HG03064 (cell line): ENCODE data around the gene PITPNC1.
"Not testable (repeated sequence)": the region's sequence is repeated elsewhere in the genome, so short reads cannot be mapped to it uniquely, and the experiment has no call there.

Experiments used
- ATAC-seq: cut with Tn5 transposase; IDR thresholded peaks from one replicate; pipeline ENCODE4 v1.9.1; 2021; ENCODE audit warnings: low read depth; ENCODE audit not compliant: unreplicated experiment

PITPNC1 gene

DNA sequence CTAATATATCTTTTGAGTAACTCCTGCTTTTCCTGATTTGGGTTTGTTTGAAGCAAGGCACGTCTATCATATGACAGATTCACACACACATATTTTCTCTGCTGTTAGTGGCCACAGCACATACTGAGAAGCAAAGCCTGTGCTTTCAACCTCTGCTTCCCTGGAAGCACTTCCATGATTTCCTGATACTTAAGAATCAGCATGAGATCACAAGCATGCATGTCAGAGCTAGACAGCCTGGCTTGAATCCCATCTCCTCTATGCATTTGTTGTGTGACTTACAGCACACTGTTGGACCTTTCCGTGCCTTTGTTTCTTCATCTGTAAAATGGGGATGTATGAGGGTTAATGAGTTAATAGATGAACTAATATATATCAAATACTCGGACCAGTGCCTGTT is 189.6 kb downstream of the PITPNC1 start:
- no peak for ATAC-seq

DNA sequence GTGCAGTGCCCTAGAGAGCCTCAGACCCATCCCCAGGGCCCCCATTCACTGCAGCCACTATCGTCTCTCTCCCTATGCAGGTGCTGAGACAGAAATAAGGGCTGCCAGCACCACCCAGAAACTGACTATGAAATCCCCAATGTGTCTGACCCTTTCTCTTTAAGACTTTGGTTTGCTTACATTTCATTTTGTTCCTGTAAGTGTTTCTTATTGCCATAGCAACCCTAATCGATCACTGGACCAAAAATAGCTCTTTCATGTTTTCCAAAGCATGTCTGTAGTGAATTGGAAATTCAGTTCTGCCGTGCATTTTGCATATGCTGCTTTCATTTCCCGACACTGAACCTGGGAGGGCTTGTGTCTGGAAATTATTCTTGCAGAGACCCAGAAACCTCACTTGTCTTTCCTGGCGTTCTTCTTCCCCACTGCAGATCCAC is 192.0 kb downstream of the PITPNC1 start:
- ATAC-seq: no peak

DNA sequence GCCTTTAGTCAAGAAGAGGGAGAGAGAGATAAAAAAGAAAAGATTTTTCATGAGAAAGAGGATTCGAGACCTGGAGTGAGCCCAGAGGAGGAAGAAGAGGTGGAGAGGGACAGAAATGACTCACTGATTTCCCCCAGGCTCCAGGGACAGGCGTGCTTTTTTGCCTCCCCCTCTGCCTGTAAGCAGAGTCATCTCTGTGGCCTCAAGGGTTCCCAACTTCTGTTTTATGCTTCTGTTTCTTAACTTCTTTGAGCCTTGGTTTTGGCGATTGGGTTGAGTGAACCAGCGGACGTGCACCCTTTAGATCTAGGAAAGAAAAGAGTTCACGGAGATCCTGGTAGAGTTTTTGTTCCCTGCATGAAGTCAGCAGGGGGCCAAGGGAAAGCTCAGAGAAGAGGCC is 192.8 kb downstream of the PITPNC1 start:
- ATAC-seq: no peak

DNA sequence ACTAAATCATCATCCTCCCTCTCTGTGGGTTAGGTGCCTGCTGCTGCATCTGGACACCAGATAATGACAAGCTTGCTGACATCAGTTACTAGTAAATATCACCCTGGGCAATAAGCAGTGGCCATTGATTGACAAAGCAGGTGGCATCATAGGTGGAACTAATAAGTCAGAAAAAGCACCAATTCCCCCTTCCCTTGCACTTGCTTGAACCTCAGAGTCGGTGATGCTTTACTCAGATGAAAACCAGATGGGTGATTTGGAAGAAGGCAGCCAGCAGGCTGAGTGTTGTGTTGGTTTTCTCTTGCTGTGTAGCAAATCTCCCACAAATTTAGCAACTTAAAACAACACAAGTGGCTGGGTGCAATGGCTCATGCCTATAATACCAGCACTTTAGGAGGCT is 193.7 kb downstream of the PITPNC1 start:
- ATAC-seq: no peak

DNA sequence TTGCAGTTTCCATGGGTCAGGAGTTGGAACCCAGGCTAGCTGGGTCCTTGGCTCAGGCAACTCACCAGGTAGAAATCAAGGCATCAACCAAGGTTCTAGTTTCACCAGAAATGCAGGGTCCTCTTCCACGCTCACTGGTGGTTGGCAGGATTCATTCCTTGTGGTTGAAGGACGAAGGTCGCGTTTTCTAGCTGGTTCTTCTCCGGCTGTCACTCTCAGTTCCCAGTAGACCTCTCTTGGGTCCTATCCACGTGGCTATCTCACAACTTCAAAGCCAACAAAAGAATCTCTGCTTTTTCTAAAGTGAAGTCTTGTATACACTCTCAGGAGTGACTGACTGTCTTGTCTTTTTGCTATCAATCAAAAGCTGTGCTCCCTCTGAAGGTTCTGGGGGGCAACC is 194.4 kb downstream of the PITPNC1 start:
- no peak for ATAC-seq

DNA sequence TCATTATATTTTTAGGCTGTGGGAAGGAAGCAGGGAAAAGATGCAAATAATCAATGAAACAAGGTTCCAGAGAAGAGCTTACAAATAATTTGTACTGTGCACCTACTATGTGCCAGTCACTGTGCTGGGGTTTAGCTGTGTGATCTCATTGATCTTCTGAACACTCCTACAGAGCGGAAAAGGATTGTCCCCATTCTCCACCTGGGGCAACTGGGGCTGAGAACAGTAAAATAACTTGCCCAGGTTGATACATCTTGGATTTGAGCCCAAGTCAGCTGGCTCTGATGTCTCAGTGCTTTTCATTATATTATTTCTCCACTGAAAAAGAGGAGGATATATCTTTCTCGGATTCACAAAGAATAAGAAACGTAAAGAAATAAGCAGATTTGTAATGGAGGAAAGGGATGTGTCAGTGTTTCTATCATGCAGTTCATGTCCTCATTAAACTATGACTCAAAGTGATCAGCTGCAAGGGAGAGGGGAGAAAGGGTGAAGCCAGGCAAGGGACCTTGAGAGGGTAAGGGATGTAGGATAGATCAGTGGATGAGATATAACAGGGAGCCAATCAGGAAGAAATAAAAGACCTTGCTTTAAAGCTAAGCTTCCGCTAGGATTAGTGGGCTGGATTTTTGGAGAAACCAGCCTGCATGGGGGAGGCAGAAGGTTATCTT is 197.0 kb downstream of the PITPNC1 start:
- no peak for ATAC-seq

DNA sequence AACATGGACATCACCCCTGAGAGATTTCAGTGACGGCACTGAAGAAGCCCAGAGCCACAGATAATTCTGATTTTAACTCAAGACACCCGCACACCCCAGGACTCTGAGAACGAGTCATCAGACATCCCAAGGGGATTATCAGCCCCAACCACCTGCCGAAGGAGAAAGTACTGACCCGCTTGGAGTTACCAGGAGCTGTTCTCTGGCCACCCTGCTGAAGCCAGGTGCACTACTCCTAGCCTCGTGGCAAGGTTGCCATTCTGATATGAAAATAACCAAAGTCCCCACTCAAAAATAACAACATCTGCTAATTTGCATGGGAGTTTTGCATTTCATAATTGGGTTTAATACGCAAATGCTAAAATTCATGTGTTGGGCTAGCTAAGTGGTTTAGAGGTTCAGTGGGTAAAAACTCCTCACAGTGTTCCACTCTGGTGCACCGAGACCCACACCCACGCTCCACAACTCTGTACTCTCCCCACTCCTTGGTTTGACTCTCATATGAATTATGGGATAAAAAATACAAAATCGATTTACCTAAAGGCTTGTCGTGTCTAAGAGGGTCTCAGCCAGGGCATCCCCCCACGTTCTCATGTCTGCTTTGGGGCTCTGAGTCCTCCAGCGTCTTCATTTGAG is 197.7 kb downstream of the PITPNC1 start:
- ATAC-seq: peak; percentile 40

DNA sequence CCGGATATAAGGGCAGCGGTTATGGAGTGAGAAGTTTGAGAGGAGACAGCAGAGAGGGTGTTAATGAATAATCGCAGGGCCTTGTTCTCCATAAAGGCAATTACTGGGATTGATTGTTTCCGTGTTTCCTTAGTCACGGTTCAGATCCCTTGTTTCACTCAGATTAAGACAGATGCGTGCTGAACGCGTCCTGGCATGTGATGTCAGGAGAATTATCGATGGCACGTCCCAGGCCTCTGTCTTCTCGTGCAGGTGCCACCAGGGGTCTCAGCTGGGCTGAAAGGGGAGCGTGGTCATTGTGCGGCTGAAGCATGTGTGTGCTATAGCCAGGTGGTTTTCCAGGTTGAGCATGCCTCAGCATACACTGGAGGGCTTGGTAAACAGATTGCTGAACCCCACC is 198.2 kb downstream of the PITPNC1 start:
- ATAC-seq: no peak

DNA sequence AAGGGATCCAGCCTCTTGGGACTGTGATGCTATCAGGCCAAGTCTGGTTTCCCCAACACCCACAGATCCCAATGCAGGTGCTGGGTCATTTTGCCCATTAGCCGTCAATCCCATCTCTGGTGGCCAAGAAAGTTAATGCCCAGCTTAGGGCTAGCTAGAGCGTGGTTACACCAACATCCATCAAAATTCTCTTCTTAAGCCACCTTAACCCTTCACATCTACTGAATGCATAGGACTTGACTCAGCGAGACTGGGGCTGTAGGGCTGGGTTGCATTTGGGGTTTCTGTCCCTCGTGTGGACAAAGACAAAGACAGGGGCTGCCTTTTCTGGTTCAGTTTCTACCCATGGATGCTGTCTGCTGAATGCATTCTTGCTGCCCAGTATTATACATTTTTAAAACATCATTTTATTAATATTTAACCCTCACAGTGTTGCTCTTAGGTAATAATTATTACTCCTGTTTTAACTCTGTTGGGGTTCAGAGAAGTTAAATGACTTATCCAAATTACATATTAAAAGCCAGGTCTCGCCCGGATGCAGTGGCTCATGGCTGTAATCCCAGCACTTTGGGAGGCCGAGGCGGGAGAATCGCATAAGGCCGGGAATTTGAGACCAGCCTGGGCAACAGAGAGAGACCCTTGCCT is 199.5 kb downstream of the PITPNC1 start:
- no peak for ATAC-seq

DNA sequence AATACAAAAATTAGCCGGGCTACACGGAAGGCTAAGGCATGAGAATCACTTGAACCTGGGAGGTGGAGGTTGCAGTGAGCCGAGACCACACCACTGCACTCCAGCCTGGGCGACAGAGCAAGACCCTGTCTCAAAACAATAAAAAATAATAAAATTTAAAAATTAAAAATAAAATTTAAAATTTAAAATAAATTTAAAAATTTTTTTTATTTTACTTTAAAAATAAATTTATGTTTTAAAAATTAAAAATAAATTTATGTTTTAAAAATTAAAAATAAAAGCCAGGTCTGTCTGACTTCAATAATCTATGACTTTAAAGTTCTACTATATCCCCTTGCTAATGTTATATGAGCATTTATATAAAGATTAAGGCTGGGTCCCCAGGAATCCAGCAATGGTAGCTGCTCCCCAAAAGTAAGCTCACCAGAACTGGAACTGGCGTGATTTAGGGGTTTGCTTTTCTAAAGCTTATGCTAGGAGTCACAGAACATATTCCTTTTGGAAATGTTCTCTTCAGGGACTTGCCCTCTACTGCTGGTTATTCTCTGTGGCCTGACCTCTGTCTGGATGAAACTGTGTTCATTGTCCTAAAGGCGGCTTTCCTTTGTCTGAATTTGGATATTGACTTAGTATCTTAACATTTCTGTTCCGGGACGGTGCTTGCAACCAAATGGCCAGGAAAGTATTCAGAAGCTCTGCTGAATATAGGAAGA is 200.5 kb downstream of the PITPNC1 start:
- no peak for ATAC-seq

DNA sequence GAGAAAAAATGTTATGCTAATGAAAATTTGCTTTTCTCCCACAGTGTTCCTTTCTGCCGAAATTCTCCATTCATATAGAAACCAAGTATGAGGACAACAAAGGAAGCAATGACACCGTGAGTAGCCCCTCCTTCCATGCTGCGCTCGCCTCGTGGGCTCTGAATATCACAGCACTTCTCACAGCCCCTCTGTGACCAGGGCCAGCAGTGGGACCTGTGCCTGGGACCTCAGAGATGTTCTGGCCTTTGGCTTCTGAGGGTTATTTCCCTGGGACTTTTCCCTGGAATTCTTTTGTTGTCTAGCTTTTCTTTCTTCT is 201.0 kb downstream of the PITPNC1 start:
- ATAC-seq: no peak

DNA sequence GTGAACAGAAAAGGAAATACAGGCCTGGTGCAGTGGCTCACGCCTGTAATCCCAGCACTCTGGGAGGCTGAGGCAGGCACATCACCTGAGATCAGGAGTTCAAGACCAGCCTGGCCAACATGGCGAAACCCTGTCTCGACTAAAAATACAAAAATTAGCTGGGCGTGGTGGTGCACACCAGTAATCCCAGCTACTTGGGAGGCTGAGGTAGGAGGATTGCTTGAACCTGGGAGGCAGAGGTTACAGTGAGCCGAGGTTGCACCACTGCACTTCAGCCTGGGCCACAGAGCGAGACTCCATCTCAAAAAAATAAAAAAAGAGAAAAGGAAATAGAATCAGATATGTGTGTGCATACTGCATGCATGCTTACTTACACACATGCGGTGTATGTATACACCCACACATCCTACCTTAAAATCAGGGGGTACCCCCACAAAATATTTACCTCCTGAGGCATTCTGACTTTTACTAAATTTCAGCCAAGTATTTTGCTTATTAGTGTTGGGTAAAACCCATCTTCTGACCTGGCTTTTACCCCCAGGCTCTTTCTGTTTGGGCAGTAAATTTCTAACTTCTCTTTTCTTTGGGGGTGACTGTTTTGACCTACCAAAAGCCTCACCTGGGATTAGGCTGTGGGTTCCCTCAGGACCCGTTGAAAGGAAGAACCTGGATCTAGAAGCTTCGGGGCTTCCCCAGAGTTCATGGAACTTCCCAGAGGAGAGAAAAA is 201.8 kb downstream of the PITPNC1 start:
- not testable (repeated sequence) for ATAC-seq

DNA sequence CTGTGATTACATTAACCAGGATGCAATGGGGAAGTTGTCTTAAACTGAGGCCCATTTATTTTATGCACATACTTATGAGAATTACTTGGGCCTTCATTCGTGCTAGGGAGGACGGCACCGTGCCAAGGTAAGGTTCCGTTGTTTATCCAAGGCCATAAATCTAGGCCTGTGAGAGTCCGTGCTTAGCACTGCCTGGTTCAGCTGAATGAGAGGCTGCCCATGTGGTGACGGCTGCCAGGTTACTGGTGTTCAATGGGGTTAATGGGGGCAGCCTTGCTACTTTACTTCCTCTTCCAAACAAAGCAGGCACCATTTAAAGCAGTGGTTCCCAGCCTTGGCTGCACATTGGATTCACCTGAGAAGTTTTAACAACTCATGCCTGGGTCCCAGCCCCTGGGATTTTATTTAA is 205.6 kb downstream of the PITPNC1 start:
- ATAC-seq: no peak

DNA sequence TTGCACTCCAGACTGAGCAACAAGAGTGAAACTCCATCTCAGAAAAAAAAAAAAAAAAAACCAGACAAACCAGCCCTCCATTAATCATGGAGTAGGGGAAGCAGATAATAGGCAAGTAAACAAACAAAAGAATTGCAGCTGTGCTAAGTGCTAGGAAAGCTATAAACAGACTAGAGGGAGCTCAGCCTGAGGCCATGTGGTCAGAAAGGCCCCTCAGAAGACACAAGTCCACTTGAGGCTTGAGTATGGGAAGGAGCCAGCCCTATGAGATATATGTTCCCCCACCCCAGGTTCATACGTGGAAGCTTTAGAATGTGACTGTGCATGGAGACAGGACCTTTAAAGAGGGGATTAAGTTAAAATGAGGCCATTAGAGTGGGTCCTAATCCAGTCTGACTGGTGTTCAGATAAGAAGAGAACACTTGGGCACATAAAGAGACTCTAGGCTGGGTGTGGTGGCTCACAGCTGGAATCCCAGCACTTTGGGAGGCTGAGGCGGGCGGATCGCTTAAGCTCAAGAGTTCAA is 208.1 kb downstream of the PITPNC1 start:
- ATAC-seq: no peak

DNA sequence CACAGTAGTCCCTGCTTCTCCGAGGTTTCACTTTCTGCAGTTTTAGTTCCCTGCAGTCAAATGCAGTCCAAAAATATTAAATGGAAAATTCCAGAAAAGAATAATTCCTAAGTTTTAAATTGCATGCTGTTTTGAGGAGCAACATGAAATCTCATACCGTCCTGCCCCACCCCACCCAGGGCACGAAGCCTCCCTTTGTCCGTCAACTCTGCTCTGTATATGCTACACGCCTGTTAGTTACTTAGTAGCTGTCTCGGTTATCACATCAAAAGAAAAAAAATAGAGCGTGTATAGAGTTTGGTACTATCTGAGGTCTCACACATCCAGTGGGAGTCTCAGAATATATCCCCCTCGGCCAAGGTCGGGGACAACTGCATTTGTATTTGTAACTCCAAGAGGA is 211.2 kb downstream of the PITPNC1 start:
- no peak for ATAC-seq

DNA sequence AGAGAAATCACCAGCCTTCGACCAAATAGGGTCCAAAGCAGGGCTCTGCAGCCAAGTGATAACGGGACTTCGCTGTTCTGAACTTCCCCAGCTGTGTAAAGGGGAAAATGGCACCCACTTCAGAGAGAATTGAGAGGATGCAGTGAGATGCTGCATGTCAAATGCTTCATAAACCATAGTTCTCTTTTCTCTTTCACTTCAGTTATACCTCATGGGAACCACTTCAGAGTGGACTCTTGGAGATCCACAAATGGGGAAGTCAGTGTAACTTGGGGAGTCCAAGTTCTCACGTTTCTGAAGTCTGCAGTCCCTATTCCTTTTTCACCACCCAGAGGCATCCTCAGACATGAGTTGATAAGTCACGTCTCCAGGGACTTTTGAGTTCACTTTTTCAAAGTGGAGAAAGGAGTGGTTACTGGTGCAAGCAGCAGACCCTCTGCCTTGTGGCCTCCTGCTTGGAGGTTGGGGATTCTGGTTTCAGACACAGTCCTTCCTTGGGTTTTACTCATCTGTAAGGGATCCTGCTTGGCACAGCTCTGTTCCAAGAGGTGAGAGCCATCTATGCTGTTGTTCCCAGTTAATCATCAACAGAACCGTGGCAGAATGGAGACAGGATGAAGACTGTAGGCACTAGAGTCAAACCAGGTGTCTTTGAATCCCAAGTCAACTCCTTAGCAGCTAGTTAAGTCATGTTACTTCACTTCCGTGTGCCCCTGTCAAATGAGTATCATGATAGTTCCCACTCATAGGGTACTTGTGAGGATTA is 217.2 kb downstream of the PITPNC1 start:
- ATAC-seq: no peak

DNA sequence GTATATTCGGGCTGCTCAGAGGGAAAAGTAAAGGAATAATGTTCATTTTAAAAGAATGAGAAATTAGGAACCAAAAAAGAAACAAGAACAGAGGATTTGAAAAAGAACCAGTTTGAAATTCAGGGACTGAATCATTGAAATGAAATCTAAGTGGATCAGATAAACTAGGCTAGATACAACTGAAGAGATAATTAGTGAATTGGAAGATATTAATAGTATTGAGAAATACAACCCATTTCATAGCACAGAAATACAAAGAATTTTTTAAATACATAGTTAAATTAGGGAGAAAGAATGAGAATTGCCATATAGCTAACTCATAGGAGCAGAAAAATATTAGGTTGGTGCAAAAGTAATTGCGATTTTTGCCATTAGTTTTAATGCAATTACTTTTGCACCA is 223.3 kb downstream of the PITPNC1 start:
- no peak for ATAC-seq

DNA sequence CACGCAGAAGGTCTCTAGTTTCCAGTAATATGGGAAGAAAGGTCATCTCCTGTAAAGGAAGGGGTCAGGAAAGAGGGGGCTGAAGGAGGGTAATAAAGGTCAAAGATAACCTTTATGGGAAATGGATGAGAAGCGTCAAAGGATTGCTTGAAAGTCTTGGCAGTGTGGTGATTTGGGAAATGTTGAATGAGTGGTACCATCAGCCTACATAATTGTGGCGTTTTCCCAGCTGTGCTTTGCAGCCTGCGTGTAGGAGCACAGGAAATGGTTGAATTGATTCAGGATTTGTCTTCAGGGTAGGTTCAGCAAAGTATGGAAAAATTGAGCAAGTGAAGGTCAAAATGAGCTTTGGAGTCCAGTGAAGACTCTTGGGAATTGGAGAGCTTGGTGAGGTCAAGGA is 224.8 kb downstream of the PITPNC1 start:
- no peak for ATAC-seq

DNA sequence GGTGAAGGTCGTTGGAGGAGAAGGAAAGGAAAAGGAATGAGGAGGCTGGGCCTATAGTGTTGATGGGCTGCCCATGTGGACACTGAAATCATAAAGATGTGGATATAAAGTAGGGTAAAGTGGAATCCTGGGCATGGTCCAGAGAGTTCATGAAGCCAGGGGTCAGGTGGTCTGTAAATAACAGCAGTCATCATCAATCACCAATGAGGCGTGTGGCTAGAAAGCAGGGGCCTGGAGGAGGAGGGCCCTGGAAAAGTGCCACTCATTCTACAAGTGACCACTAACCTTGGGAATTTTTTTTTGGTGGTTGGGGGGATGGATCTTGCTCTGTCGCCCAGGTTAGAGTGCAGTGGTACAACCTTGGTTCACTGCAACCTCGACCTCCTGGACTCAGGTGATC is 225.4 kb downstream of the PITPNC1 start:
- no peak for ATAC-seq

DNA sequence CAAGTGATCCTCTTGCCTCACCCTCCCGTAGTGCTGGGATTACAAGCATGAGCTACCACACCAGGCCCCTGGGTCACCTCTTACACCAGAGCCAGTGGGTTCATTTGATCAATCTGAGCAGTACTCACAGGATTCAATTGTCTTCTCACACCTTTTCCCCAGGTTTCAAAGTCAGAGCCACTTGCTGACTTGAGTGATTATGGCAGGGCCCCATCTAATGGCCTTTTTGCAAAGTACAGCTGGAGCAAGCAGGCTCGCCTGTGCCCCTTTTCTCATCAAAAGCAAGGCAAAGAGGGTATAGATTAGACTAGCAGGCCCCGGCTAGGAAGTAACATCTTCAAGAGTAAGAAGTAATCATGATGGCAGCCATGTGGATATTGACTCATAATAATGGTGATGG is 225.9 kb downstream of the PITPNC1 start:
- no peak for ATAC-seq
